Measurements from ENCODE around the gene TFIP11. TPM values are rescaled to one million over a fixed set of nuclear protein-coding genes. Genes with fewer than 3 reads are reported as not detected.

TFIP11 gene
- total and polyA plus RNA-seq, 4 donors: 14.3 to 31.7 (median 24.6) TPM

DNA sequence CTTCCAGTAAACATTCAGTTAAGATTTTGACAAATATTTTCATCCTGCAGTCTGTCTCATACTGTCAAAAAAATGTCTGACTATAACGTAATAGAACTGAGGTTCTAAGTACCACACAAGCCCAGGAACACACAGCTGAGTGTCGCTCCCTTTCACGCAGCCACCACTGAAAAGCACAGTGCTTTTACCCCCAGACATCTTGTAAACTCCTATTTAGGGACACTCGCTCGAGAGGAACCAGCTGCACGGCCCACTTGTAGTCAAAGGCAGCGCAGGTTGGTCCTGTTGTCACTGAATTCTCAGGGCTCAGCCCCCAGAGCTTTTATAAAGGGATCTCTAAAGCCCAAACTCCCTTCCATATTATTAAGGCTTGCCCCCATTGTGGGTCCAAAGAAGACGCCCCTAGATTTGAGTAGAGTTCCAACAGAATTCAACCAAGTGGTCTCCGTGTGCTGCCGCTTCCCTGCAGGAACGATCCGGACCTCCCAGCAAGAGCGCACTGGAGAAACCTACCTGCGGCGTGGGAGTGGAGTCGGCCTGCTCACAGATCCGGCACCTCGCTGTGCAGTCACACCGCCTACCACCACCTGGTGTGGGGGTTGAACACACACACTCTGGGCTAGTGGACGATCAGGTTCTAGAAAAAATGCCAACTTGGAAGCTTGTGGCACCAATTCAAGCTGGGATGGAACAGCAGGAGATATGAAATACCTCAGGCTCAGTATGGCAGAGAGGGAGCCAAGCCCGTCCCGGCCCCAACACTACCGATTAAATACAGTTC, 59.8 kb downstream of the TFIP11 start:
- Histone ChIP-seq H3K9ac (ENCODE audit: low read depth in 1 of 2, low read length in 2 of 2) (no peak overlapping the region), H3K27ac (ENCODE audit: low read depth in 1 of 2, low read length in 2 of 2) (no peak overlapping the region), H3K4me1 (ENCODE audit: control insufficient read depth in 4 of 4, insufficient read depth in 4 of 4, low read length in 3 of 4) (no peaks in the 10 kb centered on the region), H3K9me3 (ENCODE audit: control insufficient read depth in 4 of 4, low read length in 3 of 4) (no peaks in the 10 kb centered on the region), H3K4me3 (ENCODE audit: low read depth in 1 of 3, low read length in 3 of 3) (no peak overlapping the region), H3K36me3 (ENCODE audit: control insufficient read depth in 4 of 4, insufficient read depth in 3 of 4, low read depth in 1 of 4, low read length in 3 of 4) (peaks cover 3 to 45% (median 28%) of the 10 kb centered on the region in 4 donors), H3K27me3 (ENCODE audit: control insufficient read depth in 4 of 4, insufficient read depth in 4 of 4, low read length in 3 of 4) (no peaks in the 10 kb centered on the region)
- no peak for DNase-seq (ENCODE audit: low spot score)
- WGBS: 96% methylated on average over 23 of the region's 23 CpGs
- no peak for TF ChIP-seq FOXA2 (IDR thresholded peaks at IDR 0.05)
- TF ChIP-seq ZBTB33 (IDR thresholded peaks at IDR 0.05): no peak
- no peak for TF ChIP-seq EGR1 (IDR thresholded peaks at IDR 0.05; ENCODE audit: low read depth in 2 of 2)
- no peak for TF ChIP-seq TAF1 (conservative IDR thresholded peaks at IDR 0.05)
- TF ChIP-seq REST (IDR thresholded peaks at IDR 0.05): no peak
- no peak for TF ChIP-seq NR2F2 (IDR thresholded peaks at IDR 0.05)
- no peak for TF ChIP-seq FOXA1 (IDR thresholded peaks at IDR 0.05)
- TF ChIP-seq SP1 (IDR thresholded peaks at IDR 0.05): no peak
- TF ChIP-seq, protein P1, sequence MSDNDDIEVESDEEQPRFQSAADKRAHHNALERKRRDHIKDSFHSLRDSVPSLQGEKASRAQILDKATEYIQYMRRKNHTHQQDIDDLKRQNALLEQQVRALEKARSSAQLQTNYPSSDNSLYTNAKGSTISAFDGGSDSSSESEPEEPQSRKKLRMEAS (IDR thresholded peaks at IDR 0.05): no peak
- no peak for TF ChIP-seq RAD21 (IDR thresholded peaks at IDR 0.05)
- TF ChIP-seq, protein P2, sequence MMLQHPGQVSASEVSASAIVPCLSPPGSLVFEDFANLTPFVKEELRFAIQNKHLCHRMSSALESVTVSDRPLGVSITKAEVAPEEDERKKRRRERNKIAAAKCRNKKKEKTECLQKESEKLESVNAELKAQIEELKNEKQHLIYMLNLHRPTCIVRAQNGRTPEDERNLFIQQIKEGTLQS (IDR thresholded peaks at IDR 0.05): no peak

DNA sequence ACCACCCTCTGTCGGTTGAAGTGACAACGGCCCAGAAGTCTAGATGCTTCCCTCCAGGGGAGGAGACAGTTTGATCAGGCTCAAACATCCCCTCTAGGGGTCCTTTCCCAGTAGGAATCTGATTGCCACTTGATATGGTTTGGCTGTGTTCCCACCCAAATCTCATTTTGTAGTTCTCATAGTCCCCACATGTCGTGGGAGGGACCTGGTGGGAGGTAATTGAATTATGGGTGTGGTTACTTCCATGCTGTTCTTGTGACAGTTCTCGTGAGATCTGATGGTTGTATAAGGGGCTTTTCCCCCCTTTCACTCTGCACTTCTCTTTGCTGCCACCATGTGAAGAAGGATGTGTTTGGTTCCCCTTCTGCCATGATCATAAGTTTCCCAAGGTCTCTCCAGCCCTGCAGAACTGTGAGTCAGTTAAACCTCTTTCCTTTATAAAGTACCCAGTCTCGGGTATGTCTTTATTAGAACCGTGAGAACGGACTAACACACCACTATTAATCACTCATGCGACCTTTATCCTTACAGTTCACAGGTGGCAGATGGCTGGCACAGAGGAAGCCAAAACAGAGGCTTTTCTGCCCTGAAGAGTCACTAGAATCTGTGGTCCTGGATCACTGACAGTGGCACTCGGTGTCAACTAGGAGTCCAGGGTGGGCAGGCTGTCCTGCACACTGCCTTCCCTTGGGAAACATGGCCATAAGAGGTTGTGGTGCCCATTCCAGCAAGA, 61.7 kb downstream of the TFIP11 start:
- DNase-seq (ENCODE audit: low spot score): no peak
- Histone ChIP-seq H3K4me3 (ENCODE audit: low read depth in 1 of 3, low read length in 3 of 3) (no peak overlapping the region), H3K9ac (ENCODE audit: low read depth in 1 of 2, low read length in 2 of 2) (no peak overlapping the region), H3K27me3 (ENCODE audit: control insufficient read depth in 4 of 4, insufficient read depth in 4 of 4, low read length in 3 of 4) (no peaks in the 10 kb centered on the region), H3K9me3 (ENCODE audit: control insufficient read depth in 4 of 4, low read length in 3 of 4) (no peaks in the 10 kb centered on the region), H3K4me1 (ENCODE audit: control insufficient read depth in 4 of 4, insufficient read depth in 4 of 4, low read length in 3 of 4) (no peaks in the 10 kb centered on the region), H3K36me3 (ENCODE audit: control insufficient read depth in 4 of 4, insufficient read depth in 3 of 4, low read depth in 1 of 4, low read length in 3 of 4) (peaks cover 1 to 34% (median 26%) of the 10 kb centered on the region in 4 donors), H3K27ac (ENCODE audit: low read depth in 1 of 2, low read length in 2 of 2) (no peak overlapping the region)
- TF ChIP-seq RXRA (IDR thresholded peaks at IDR 0.05) (no peak), GABPA (IDR thresholded peaks at IDR 0.05 in 1 of 2, conservative IDR thresholded peaks at IDR 0.05 in 1 of 2) (no peak), FOXA1 (IDR thresholded peaks at IDR 0.05) (no peak), NR2F2 (IDR thresholded peaks at IDR 0.05) (no peak), HNF4A (conservative IDR thresholded peaks at IDR 0.05) (no peak), FOXA2 (IDR thresholded peaks at IDR 0.05) (no peak), CTCF (IDR thresholded peaks at IDR 0.05; ENCODE audit: low read depth, low read length, missing input control) (no peak), YY1 (IDR thresholded peaks at IDR 0.05) (no peak), TAF1 (conservative IDR thresholded peaks at IDR 0.05) (no peak), REST (IDR thresholded peaks at IDR 0.05) (no peak), JUND (IDR thresholded peaks at IDR 0.05) (no peak)
- TF ChIP-seq, protein P2 (IDR thresholded peaks at IDR 0.05): no peak
- 90% methylated on average over 9 of the region's 9 CpGs for WGBS

Measured in liver (tissue), 9 donors.